Natural killer cell treated with Interleukin-12 subunit alpha and Interleukin-12 subunit beta and Interleukin-15 and Interleukin-18, amount 100 ng/mL, for 72 hours (primary cell): ENCODE measurements around the gene OPA1. TPM values are rescaled to one million over a fixed set of nuclear protein-coding genes. Genes with fewer than 3 reads are reported as not detected.

Source experiments
- ATAC-seq, 2 donors: fragments of 150-1000 bp; cut with Tn5 transposase in 1 of 2; sonication (Bioruptor Pico), chemical (Tn5 transposase) in 1 of 2; 2 replicates each; pipeline ENCODE4 v1.10.0; 2021
- DNase-seq: peaks from one replicate; pipeline ENCODE4 v3.0.0; 2022; ENCODE audit warnings: low spot score
- H3K27ac Mint-ChIP-seq, 2 donors: 1 replicate in 1 of 2; 2 replicates in 1 of 2; pipeline ENCODE4 v1.8.0; 2022; ENCODE audit warnings: mixed read lengths in 2 of 2, mild to moderate bottlenecking in 1 of 2, moderate library complexity in 1 of 2
- H3K27me3 Mint-ChIP-seq, 2 donors: 1 replicate in 1 of 2; 2 replicates in 1 of 2; pipeline ENCODE4 v1.8.0; 2022; ENCODE audit warnings: mixed read lengths in 2 of 2
- H3K36me3 Mint-ChIP-seq: one replicate; pipeline ENCODE4 v1.8.0; 2022; ENCODE audit warnings: mixed read lengths
- H3K4me1 Mint-ChIP-seq, 2 donors: 1 replicate in 1 of 2; 2 replicates in 1 of 2; pipeline ENCODE4 v1.8.0; 2022; ENCODE audit warnings: low read depth in 2 of 2, mixed read lengths in 2 of 2, mild to moderate bottlenecking in 1 of 2
- H3K4me3 Mint-ChIP-seq: one replicate; pipeline ENCODE4 v1.8.0; 2022; ENCODE audit warnings: mixed read lengths
- H3K9me3 Mint-ChIP-seq: 2 replicates; pipeline ENCODE4 v1.8.0; 2022; ENCODE audit warnings: mixed read lengths
- total RNA-seq, 2 donors: library from RNA; stranded (reverse); gene quantifications; one replicate each; pipeline ENCODE4 v1.2.3, GENCODE V29; 2022

OPA1 gene
- total RNA-seq, 2 donors from 2014 or later: 62.3 to 84.6 TPM

- no peak for ATAC-seq
- Mint-ChIP-seq H3K4me3 (no peak overlapping the region), H3K27ac (no peak overlapping the region), H3K9me3 (no peaks in the 10 kb centered on the region), H3K36me3 (peaks cover 11% of the 10 kb centered on the region), H3K27me3 (peaks cover 0 to under 1% of the 10 kb centered on the region in 2 donors), H3K4me1 (no peaks in the 10 kb centered on the region)
- no peak for DNase-seq
Observed at GRCh38 chr3:193711964-193712598, 119.1 kb downstream of the OPA1 start.

GRCh38 chr3:193712938-193713337 lies 119.9 kb downstream of the OPA1 start:
- Mint-ChIP-seq H3K36me3 (peaks cover 11% of the 10 kb centered on the region), H3K9me3 (no peaks in the 10 kb centered on the region), H3K27ac (no peak overlapping the region), H3K4me1 (no peaks in the 10 kb centered on the region), H3K27me3 (peaks cover 0 to 7% of the 10 kb centered on the region in 2 donors), H3K4me3 (no peak overlapping the region)
- ATAC-seq (no peak), DNase-seq (no peak)

GRCh38 chr3:193714523-193715137 lies 121.6 kb downstream of the OPA1 start:
- Mint-ChIP-seq H3K27ac (no peak overlapping the region), H3K36me3 (peaks cover 11% of the 10 kb centered on the region), H3K4me3 (no peak overlapping the region)

GRCh38 chr3:193716150-193716549 lies 123.1 kb downstream of the OPA1 start:
- Mint-ChIP-seq H3K9me3 (no peaks in the 10 kb centered on the region), H3K27ac (no peak overlapping the region), H3K4me1 (no peaks in the 10 kb centered on the region), H3K4me3 (no peak overlapping the region), H3K36me3 (peaks cover 11% of the 10 kb centered on the region), H3K27me3 (peaks cover 4 to 14% of the 10 kb centered on the region in 2 donors)
- DNase-seq (no peak), ATAC-seq (no peak)

More at GRCh38 chr3:193714523-193715137, 121.6 kb downstream of the OPA1 start:
- Mint-ChIP-seq H3K27me3 (peaks cover 4 to 14% of the 10 kb centered on the region in 2 donors), H3K9me3 (no peaks in the 10 kb centered on the region), H3K4me1 (no peaks in the 10 kb centered on the region)
- ATAC-seq (no peak), DNase-seq (no peak)

GRCh38 chr3:193719735-193720134 lies 126.7 kb downstream of the OPA1 start:
- Mint-ChIP-seq H3K27ac (no peak overlapping the region), H3K4me3 (no peak overlapping the region), H3K9me3 (no peaks in the 10 kb centered on the region), H3K36me3 (peaks cover 5% of the 10 kb centered on the region), H3K4me1 (no peaks in the 10 kb centered on the region), H3K27me3 (peaks cover 12 to 28% of the 10 kb centered on the region in 2 donors)
- no peak for DNase-seq
- ATAC-seq: no peak

- ATAC-seq (no peak), DNase-seq (no peak)
Observed at GRCh38 chr3:193720169-193720568, 127.2 kb downstream of the OPA1 start.

GRCh38 chr3:193722566-193722965 lies 129.6 kb downstream of the OPA1 start:
- Mint-ChIP-seq H3K27ac (no peak overlapping the region), H3K36me3 (no peaks in the 10 kb centered on the region), H3K27me3 (peaks cover 12 to 23% of the 10 kb centered on the region in 2 donors), H3K4me3 (no peak overlapping the region), H3K4me1 (no peaks in the 10 kb centered on the region), H3K9me3 (no peaks in the 10 kb centered on the region)
- no peak for ATAC-seq
- no peak for DNase-seq

More at GRCh38 chr3:193720169-193720568, 127.2 kb downstream of the OPA1 start:
- no peaks in the 10 kb centered on the region for H3K4me1 Mint-ChIP-seq
- H3K36me3 Mint-ChIP-seq: peaks cover 5% of the 10 kb centered on the region
- H3K9me3 Mint-ChIP-seq: no peaks in the 10 kb centered on the region
- no peak overlapping the region for H3K4me3 Mint-ChIP-seq
- no peak overlapping the region for H3K27ac Mint-ChIP-seq
- peaks cover 12 to 28% of the 10 kb centered on the region in 2 donors for H3K27me3 Mint-ChIP-seq

GRCh38 chr3:193727089-193727488 lies 134.1 kb downstream of the OPA1 start:
- H3K4me3 Mint-ChIP-seq: no peak overlapping the region
- no peaks in the 10 kb centered on the region for H3K36me3 Mint-ChIP-seq
- DNase-seq (no peak), ATAC-seq (no peak)
- no peaks in the 10 kb centered on the region for H3K4me1 Mint-ChIP-seq
- peaks cover 10 to 23% of the 10 kb centered on the region in 2 donors for H3K27me3 Mint-ChIP-seq
- no peaks in the 10 kb centered on the region for H3K9me3 Mint-ChIP-seq
- H3K27ac Mint-ChIP-seq: no peak overlapping the region

GRCh38 chr3:193728429-193729087 lies 135.6 kb downstream of the OPA1 start:
- Mint-ChIP-seq H3K4me1 (no peaks in the 10 kb centered on the region), H3K36me3 (no peaks in the 10 kb centered on the region), H3K27ac (no peak overlapping the region), H3K4me3 (no peak overlapping the region), H3K27me3 (peaks cover 3 to 9% of the 10 kb centered on the region in 2 donors), H3K9me3 (no peaks in the 10 kb centered on the region)
- ATAC-seq: peak in 1 of 2 donors; percentile 15
- no peak for DNase-seq

- H3K4me1 Mint-ChIP-seq: no peaks in the 10 kb centered on the region
- H3K4me3 Mint-ChIP-seq: no peak overlapping the region
- H3K36me3 Mint-ChIP-seq: no peaks in the 10 kb centered on the region
- DNase-seq (no peak), ATAC-seq (peak; percentile 8 to 26)
- peaks cover 3 to 9% of the 10 kb centered on the region in 2 donors for H3K27me3 Mint-ChIP-seq
- no peaks in the 10 kb centered on the region for H3K9me3 Mint-ChIP-seq
- H3K27ac Mint-ChIP-seq: no peak overlapping the region
Observed at GRCh38 chr3:193729088-193729465, 136.1 kb downstream of the OPA1 start.

- H3K27me3 Mint-ChIP-seq: peaks cover 3 to 9% of the 10 kb centered on the region in 2 donors
- DNase-seq (no peak), ATAC-seq (no peak)
- H3K9me3 Mint-ChIP-seq: no peaks in the 10 kb centered on the region
- no peak overlapping the region for H3K4me3 Mint-ChIP-seq
- no peaks in the 10 kb centered on the region for H3K4me1 Mint-ChIP-seq
- no peak overlapping the region for H3K27ac Mint-ChIP-seq
- no peaks in the 10 kb centered on the region for H3K36me3 Mint-ChIP-seq
Observed at GRCh38 chr3:193729601-193730000, 136.6 kb downstream of the OPA1 start.

GRCh38 chr3:193730511-193730910 lies 137.5 kb downstream of the OPA1 start:
- ATAC-seq (no peak), DNase-seq (no peak)
- Mint-ChIP-seq H3K9me3 (no peaks in the 10 kb centered on the region), H3K4me3 (no peak overlapping the region), H3K4me1 (no peaks in the 10 kb centered on the region), H3K27ac (no peak overlapping the region), H3K27me3 (peaks cover 3 to 9% of the 10 kb centered on the region in 2 donors), H3K36me3 (no peaks in the 10 kb centered on the region)

GRCh38 chr3:193730976-193731375 lies 138.0 kb downstream of the OPA1 start:
- no peak for ATAC-seq
- H3K4me1 Mint-ChIP-seq: no peaks in the 10 kb centered on the region
- no peak for DNase-seq
- no peaks in the 10 kb centered on the region for H3K36me3 Mint-ChIP-seq
- peaks cover 3 to 9% of the 10 kb centered on the region in 2 donors for H3K27me3 Mint-ChIP-seq
- no peaks in the 10 kb centered on the region for H3K9me3 Mint-ChIP-seq
- no peak overlapping the region for H3K27ac Mint-ChIP-seq
- no peak overlapping the region for H3K4me3 Mint-ChIP-seq

GRCh38 chr3:193731656-193732055 lies 138.6 kb downstream of the OPA1 start:
- Mint-ChIP-seq H3K36me3 (no peaks in the 10 kb centered on the region), H3K4me1 (no peaks in the 10 kb centered on the region), H3K27ac (no peak overlapping the region), H3K4me3 (no peak overlapping the region), H3K9me3 (no peaks in the 10 kb centered on the region), H3K27me3 (peaks cover 3 to 9% of the 10 kb centered on the region in 2 donors)
- ATAC-seq: no peak
- no peak for DNase-seq
